ENCODE data around the gene ITPK1. TPM values are rescaled to one million over a fixed set of nuclear protein-coding genes. Genes with fewer than 3 reads are reported as not detected.

ITPK1 gene
- total and polyA plus RNA-seq, 10 of the 15 experiments (the other 5 are each of a cell fraction or from before 2014, with no cell fraction given) = 1.3 to 73.2 (median 27.0) TPM

GRCh38 chr14:93010130-93010499, 105.6 kb downstream of the ITPK1 start:
- Histone ChIP-seq H3K9ac (ENCODE audit: control insufficient read depth, insufficient read depth, low read length) (no peak overlapping the region), H4K20me1 (ENCODE audit: control insufficient read depth, insufficient read depth) (no peaks in the 10 kb centered on the region), H3K79me2 (ENCODE audit: control insufficient read depth, insufficient read depth, low read length) (no peaks in the 10 kb centered on the region; the same call in 1 of the 2 replicates), H3K9me3 (replicated peaks; ENCODE audit: control insufficient read depth, insufficient read depth, low read length) (no peaks in the 10 kb centered on the region), H3K36me3 (ENCODE audit: control insufficient read depth in 2 of 2, insufficient read depth in 2 of 2, low read length in 1 of 2) (peaks cover 0 to 21% of the 10 kb centered on the region in 2 experiments; a peak in 3 of 4 replicates), H3K4me3 (no peak overlapping the region), H3K4me1 (ENCODE audit: control insufficient read depth, insufficient read depth, low read length) (peaks cover 25% of the 10 kb centered on the region), H2AFZ (ENCODE audit: control insufficient read depth, low read depth, low read length) (no peak overlapping the region), H3K27ac (ENCODE audit: control insufficient read depth, insufficient read depth) (no peak overlapping the region), H3K27me3 (replicated peaks in 1 of 2; ENCODE audit: control insufficient read depth in 2 of 2, insufficient read depth in 2 of 2, low read length in 1 of 2) (no peaks in the 10 kb centered on the region), H3K4me2 (ENCODE audit: control insufficient read depth, insufficient read depth) (no peak overlapping the region)
- DNase-seq (ENCODE audit: low read depth, low spot score) (no peak), FAIRE-seq (no peak), ATAC-seq (no peak)
- RAD21 ChIA-PET (ENCODE audit: unreplicated experiment) = interaction anchor here (1.1 kb wide), 1 partner anchor 103 kb away, joined by 3 read pairs; no protein-coding TSS in a partner anchor
- intact Hi-C loops (cut with micrococcal nuclease; ENCODE audit: unreplicated experiment) = no loop called here
- no peak for TF ChIP-seq PKNOX1 (IDR thresholded peaks at IDR 0.05)
- no peak for TF ChIP-seq ZNF622 (IDR thresholded peaks at IDR 0.05)
- TF ChIP-seq EZH2 (IDR thresholded peaks at IDR 0.05; ENCODE audit: borderline replicate concordance, control insufficient read depth, low read depth, low read length) = no peak
- no peak for TF ChIP-seq CUX1 (IDR thresholded peaks at IDR 0.05; ENCODE audit: insufficient replicate concordance, low read depth, low read length)
- no peak for TF ChIP-seq BMI1 (IDR thresholded peaks at IDR 0.05; ENCODE audit: borderline replicate concordance)
- no peak for TF ChIP-seq CBX3 (IDR thresholded peaks at IDR 0.05; ENCODE audit: borderline replicate concordance, low read depth)
- TF ChIP-seq CREM (IDR thresholded peaks at IDR 0.05; ENCODE audit: low read depth) = no peak
- POLR2A ChIA-PET = no interaction called here
- SMC1A ChIA-PET (ENCODE audit: uncharacterized antibody, unreplicated experiment) = no interaction called here
- 89% methylated on average over 11 of the region's 11 CpGs for WGBS (ENCODE audit: insufficient coverage, insufficient replicate concordance, low lambda C conversion rate, missing lambda C conversion rate)
- in situ Hi-C loops (cut with MboI) = no loop called here
- CTCF ChIA-PET = no interaction called here
- BruUV-seq (replicated peaks) = no TSS peak

All from GM12878 (cell line).